SK-MEL-5 (cell line): ENCODE measurements around the gene FOXC2. TPM values are rescaled to one million over a fixed set of nuclear protein-coding genes. Genes with fewer than 3 reads are reported as not detected.

Experiments
- DNase-seq: peaks from one replicate; pipeline ENCODE4 v3.0.0-alpha.2; 2016; ENCODE audit warnings: low read depth, low spot score
- in situ Hi-C: cut with HindIII; loops from 2 replicates; pipeline ENCODE4 v1.10.0; 2016; ENCODE audit warnings: low sequenced_read_pairs, high pct_unique_total_duplicates, low pct_unique_long_range_greater_than_20kb
- total RNA-seq: library from RNA; depleted of rRNA; stranded (reverse); fragments of >200 nt; shearing (Covaris generic); gene quantifications from 2 replicates; pipeline ENCODE4 v1.2.3, GENCODE V29; 2014; rRNA removed

FOXC2 gene
- total RNA-seq, 1 experiment from 2014 or later, result not detected

DNA sequence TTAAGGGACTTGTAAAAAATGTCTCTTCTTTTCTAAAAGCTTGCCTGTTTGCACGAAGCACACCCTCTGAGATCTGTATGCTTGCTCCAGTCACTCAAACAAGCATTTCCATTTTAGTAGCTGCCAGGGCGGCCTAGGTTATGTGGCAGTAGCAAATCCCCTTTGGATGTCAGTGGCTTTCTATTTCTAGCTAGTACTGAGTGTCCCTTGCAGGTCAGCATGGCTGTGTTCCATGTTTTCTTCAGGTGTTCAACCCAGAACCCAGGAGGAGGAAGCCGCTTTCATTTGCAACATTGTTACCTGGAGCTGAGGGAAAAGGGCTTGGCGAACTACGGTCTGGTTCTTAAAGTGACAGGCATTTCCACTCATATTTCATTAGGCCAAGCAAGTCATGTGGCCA lies 48.1 kb downstream of the FOXC2 start:
- no peak for DNase-seq
- in situ Hi-C loops, result no loop called here

DNA sequence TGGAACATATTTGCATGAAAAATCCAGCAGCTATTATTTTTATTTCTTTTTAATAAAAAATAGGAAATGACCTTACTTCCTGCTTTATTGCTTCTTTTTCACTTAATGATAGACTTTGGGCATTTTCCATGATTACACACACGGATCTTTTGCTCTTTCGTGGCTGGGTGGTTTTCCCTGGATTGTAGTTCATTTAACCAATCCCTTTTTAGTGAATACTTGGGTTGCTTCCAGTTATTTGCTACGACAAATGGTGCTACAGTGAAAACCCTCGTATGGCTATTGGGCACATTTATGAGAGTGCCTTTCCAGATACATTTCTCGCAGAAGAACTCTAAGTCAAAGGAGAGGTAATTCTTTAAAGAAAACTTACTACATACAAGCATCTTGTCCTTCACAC lies 50.3 kb downstream of the FOXC2 start:
- in situ Hi-C loops, result no loop called here
- DNase-seq, result no peak

DNA sequence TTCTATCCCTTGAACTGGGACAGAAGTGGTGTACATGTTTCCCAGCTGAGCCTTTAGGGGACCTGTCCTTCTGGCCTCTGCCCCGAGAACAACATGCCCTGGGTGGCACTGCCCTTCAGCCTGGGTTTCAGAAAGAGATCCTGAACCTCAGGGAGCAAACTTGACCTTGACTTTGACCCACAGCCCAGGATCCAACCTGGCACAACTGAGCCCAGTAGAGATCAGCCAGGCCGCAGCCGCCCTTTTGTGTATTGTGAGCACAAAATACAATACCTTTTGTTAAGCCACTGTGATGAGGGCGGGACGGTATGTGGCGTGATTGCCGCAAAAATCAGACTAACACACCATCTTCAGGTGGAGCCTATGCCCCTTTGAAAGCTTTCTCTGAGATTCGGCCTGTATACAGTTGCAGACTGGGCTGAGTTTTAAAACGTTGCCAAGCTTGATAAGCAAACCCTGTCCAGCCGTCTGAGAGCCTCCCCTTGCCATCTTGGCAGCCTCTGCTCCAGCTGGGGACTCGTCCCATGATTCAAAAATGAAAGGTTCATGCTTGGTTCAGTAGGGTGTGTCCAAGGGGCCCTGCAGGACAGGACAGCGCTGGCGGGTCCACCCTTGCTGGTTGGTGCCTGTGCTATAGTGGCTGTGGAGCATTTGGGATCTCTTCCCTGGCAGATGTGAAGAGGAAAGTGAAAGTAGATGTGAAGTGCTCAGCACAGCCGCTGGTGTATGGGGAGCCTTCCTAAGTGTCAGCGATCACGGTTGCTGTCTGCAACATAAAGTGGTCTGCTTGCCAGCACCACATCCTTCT lies 52.0 kb downstream of the FOXC2 start:
- no peak for DNase-seq
- in situ Hi-C loops, result no loop called here

Other genes with a start within 250 kb of the FOXC2 start
- 0.03 TPM in 1 of 2 replicates, not detected in the other for gene FOXF1, start 56.3 kb upstream of the FOXC2 start, total RNA-seq
- 6.3 and 9.1 TPM in 2 replicates for gene MTHFSD, start 11.6 kb upstream of the FOXC2 start, total RNA-seq
- not detected in 2 replicates for gene FOXL1, start 11.7 kb downstream of the FOXC2 start, total RNA-seq